SHP77 treated with DMSO at 0.1 percent for 48 hours (cell line): ENCODE measurements around the gene WDR86.

Experiments used
- DNase-seq: peaks from one replicate; lab custom pipeline; 2025; lab: John Stamatoyannopoulos, UW

WDR86 gene

DNA sequence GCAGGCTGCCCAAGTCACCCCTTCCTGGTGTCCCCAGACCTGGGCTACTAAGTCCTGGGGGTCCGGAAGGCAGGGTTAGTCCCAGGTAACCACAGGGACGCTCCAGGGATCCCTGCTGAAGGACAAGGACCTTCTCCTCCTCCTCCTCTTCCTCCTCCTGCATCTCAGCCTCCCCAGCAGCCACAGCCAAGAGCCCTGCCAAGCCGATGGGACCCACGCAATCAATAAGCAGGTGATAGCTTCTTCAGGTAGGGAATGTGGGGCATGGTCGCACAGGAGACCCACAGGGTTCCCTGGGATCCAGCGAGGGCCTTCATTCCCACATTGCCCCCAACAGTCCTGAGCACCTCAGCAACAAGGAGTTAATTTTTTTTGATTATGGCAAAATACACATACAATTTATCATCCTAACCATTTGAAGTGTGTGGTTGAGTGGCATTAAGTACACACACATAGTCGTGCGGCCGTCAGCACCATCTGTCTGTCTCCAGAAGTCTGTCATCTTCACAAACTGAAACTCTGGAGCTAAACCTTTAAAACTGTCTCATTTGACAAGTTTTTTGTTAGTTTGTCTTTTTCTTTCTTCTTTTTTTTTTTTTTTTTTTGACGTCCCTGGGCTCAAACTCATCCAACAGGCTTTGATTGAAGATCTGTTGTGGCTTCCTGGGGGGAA, 18.0 kb upstream of the WDR86 start:
- DNase-seq: no peak

DNA sequence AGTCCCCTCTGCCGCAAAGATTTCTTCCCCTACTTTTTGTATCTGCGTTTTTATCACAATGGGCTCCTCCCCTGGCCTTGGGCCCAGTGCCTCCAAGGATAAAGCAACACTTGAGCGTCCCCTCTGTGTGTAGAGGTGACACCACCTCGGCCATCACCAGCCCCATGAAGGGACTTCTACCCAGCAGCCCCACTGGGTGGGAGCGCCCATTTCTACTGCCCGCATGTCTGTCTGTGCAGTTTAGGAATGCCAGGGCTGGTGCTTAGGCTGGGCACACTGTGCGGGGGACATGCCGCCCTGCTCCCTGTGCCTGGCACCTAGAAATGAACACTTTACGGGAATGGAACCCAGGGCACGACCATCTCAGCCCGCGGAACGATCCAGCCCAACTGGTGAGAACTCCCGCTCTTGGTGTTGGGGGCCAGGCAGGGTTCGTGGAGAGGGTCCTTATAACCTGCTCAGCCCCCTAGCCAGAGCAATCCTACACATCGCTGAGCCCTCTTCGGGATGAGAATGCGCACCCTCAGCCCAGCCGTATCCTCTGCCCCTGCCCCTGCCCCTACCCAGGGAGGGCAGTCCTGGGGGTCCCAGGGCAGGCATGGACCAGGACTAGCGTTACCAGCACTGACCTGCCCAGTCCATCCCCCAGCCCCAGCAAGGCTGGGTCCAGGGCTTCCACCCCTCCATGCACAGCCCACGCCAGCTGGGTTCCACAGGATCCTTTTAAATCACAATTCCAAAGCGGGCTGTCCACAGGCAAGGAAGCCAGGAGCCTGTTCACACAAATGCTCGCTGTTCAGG, 17.3 kb upstream of the WDR86 start:
- no peak for DNase-seq

DNA sequence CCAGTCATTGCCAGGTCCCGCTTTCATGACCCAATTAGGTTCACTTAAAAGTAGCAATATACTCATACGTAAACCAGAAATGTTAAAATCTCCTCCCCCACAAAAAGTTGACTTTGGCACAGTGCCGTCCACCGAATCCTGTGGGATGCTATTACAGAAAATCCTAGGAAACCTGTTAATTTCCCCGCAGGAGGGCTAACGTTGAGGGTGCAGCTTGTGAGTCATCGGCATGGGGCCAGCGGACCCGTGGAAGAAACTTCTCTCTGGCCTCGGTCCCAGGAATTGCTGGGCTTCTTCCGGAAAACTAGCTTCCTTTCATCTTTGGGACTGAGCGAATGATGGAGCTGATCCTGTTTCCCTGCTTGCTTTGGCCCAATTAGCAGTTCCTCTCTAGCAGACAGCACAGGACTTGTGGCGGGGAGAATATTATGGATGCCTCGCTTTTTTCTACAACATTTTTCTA, 16.6 kb upstream of the WDR86 start:
- DNase-seq: no peak

DNA sequence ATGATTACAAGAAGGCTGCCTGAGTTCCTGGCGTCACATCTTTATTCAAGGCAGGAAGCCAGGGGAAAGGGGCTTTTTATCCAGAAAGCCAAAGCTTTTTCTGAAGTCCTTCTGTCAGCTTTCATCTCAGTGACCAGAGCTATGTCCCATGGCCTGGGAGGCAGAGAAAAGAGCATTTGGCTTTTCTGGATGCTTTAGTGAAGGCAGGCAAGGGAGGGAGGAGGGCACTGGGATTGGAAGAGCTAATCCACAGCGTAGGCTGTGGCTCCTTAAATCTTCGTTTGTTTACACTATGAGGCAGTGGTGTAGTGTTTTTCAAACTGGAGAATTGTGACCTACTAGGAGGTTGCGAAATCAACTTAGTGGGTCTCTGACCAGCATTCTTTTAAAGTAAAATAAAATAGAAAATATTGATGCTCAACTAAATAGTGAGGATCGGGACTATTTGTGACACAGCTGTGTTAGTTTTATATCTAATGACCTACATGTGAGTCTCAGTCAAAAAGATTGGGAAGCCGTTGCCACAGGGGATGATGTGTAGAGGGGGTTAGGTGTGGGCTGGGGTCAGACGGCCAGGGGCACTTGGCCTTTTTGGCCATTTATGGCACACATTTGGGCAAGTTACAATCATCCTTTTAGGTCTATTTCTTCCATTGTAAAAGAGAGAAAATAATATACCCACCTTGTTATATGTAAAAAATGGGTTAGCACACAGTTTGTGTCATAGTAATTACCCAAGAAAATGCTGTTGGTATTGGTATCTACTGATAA, 16.0 kb upstream of the WDR86 start:
- no peak for DNase-seq

GRCh38 chr7:151424799-151425198, 15.0 kb upstream of the WDR86 start:
- no peak for DNase-seq

DNA sequence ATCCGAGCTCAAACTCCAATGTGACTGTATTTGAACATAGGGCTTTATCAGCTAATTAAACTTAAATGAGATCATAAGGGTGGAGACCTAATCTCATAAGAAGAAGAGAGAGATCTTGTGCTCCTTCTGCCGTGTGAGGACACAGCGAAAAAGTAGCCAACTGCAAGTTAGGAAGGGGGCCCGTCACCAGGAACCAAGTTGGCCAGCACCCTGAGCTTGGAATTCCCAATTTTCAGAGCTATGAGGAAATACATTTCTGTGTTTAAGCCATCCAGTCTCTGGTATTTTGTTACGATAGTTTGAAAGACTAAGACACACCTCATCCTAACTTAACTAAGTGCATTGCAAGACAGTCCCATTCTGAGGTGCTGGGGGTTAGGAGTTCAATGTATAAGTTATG, 14.1 kb upstream of the WDR86 start:
- DNase-seq: no peak

DNA sequence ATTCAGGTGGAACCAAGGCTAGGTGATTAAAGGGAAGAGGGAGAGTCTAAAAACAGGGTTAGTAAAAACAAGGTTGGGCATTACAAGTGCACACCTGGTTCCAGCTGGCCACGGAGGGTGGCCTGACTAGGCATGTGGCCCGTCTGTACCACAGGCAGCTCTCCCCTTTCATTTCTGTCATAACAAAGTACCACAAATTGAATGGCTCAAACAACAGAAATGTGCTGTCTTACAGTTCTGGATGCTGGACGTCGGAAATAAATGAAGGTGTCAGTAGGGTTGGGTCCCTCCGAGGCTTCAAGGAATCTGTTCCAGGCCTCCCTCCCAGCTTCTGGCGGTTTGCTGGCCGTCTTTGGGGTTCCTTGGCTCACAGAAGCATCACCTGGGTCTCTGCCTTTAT, 13.4 kb upstream of the WDR86 start:
- no peak for DNase-seq

- DNase-seq: no peak
These were observed 12.4 kb upstream of the WDR86 start for GRCh38 chr7:151422212-151422611.

DNA sequence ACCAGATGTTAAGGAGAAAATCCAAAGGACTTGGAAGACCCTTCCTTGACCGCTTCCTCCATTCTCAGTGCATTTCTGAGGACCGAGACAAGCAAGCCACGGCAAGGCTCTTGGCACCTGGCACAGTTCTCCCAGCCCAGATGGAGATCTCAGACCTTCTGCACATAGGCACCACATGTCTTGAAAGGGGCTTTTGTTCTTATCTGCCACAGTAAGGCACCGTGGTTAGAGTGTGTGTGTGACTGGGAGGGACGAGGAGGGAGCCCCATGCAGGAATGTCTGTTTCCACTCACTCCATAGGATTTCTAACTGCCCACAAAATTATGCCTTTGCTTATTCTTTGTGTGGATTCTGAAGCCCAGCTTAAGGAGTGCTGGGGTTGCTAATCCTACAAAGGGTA, 10.3 kb upstream of the WDR86 start:
- DNase-seq: no peak

GRCh38 chr7:151416941-151417315, 7.1 kb upstream of the WDR86 start:
- DNase-seq: no peak

GRCh38 chr7:151416112-151416940, 6.5 kb upstream of the WDR86 start:
- DNase-seq: no peak

DNA sequence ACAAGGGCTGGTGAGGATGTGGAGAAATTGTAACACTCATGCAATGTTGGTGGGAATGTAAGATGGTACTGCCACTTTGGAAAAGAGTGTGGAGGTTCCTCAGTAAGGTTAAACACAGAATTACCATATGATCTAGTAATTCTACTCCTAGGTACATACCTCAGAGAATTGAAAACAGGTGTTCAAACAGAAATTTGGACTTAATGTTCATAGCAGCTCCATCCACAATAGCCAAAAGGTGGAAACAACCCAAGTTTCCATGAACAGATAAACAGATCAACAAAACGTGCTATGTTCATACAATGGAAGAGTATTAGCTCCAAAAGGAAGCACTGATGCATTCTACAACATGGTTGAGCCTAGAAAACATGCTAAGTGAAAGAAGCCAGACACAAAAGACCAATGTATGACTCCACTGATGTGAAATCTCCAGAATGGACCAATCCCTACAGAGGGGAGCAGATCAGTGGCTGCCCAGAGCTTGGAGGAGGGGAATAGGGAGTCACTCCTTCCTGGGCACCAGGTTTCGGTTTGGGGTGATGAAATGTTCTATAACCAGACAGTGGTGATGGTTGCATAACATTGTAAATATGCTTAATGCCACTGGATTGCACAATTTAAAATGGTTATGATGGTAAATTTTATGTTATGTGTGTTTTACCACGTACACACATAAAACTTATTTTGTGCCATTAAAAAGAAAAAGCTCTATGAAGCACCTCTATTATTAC, 5.7 kb upstream of the WDR86 start:
- no peak for DNase-seq

DNA sequence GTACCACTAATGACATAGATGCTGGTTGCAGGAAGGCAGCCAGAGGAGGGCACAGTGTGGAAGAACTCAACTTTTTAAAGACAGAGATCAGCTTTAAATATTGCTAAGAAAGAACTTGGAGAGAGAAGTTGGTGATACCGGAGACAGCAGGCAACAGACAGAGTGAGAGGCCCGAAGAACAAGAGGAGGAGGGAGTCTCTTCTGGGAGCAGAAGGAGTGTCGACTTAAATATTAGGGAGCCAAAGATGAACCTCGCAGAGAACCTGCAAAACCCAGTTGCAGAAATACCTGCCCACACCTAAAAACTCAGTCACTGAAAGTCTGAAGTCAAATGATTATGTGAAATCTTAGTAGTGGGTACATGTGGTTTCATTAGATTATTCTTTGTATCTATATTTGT, 3.4 kb upstream of the WDR86 start:
- no peak for DNase-seq

DNA sequence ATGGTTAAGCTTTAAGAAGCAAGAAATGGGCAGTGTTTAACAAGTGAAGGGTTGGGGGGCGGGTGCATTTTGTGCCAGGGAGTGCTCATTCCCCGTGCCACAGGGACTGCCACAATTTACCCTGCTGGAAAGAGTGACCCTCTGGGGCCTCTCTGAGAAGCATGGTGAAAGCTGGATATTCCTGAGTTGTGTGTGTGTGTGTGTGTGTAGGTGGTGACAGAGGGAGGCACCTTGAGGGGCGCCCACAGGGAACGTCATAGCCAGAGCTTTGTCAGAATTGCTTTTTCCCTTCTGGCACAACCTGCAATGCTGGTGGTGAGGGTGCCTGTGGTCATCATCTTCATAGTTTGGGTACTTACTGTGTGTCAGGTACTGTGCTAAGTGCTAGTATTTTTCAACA, 2.5 kb upstream of the WDR86 start:
- DNase-seq: no peak

DNA sequence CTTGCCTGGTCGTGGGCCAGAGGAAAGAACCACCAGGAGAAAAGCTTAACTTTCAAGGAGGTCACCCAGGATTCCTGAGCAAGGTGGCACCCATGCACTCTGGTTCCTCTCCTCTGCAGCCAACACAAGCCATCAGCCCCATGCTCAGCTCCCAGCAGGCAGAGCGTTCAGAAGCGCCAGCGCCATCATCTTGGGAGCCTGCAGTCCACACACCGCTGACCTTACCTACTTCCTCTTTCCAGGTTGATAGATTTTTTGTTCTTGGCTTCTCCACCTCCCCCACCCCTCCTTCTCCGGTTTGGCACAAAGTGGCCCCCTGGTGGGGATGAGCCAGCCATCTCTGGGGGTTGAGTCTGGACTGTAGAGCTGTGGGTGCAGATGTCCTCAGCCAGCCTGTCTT, 1.7 kb upstream of the WDR86 start:
- DNase-seq: no peak

- DNase-seq: no peak
These were observed 860 bp upstream of the WDR86 start for GRCh38 chr7:151410405-151411390.

DNA sequence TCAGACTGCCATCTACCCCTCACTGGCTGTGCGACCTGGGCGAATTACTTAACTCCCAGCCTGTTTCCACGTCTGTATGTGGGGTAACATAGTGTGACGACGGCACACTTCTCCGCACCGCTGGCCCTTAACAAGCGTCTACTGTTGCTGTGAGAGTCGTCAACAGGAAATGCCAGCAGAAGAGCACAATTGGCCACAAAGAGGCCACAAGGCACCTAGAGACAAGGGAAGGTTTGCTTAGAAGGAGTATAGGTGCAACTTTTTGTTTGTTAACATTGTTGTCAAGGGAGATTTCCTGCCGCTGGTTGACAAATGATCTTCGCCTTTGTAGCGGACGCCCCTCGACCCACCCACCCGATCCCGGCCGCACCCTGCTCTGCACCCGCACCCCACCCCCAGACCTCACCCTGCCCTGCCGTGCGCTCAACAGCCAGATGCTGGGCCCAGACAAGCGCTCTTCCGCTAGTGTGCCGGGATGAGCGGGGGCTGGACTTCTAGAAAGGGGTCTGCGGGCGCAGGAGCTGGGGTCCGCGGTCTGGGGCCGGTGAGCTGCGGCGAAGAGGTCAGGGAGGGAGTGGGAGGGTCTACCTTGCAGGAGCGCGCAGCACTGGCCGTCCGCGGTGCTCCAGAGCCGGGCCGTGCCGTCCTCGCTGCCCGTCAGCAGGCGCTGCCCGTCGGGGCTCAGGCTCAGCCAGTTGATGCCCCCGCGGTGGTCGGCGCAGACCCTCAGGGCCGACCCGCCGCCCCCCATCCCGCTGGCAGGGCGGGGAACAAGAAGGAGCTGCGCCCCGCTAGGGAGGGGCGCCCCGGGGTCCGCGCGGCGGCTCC, 785 bp downstream of the WDR86 start:
- DNase-seq: no peak

DNA sequence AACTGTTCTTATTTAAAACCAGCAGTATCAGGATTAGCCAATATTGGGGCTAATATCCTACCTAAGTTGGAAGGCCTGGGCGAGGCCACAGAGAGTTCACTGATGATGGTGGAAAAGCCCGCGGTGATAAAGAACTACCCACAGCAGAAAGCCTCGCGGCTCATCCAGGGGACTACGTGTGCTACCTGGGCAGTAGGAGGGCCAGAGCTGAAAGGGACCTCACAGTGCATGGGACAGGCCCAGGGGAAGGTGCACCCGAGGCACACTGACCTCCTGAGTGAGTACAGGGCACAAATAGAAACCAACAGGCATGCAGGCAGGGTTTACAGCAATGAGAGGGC, 1.4 kb downstream of the WDR86 start:
- DNase-seq: no peak

DNA sequence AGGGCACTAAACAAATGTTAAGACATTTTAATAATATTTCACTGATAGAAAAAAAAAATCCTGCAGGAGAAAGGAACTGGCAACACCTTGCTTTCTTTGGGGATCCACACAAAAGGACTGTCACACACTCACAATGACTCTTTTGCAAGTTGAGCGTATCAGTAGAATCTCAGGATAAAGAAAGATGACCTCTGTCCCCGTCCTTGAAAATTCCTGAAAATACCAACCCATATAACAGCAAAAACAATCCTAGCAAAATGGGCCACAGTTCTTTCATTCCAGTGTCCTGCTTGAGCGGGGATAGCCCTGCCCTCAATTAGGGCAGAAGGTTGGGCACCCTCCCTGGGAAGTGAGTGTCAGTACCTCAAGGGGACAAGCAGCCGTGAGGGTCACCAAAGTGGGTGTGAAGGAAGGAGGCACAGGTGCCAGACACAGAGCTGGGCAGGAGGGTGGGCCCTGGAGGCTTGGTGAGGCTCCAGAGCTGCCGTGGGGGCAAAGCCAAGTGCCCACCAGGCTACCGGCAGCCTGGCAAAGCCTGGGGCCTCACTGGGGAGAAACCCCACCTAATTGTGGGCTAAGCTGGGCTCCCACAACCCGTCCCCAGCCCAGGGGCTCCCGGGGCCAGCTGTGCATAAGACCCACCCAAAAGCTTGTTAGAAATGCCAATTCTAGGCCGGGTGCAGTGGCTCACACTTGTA, 2.8 kb downstream of the WDR86 start:
- DNase-seq: no peak
